Body of pancreas (tissue), 4 donors: ENCODE measurements around the gene ADAMTS2.

Experiments used
- POLR2A ChIP-seq, 3 donors: fragments of 450-650 bp; IDR thresholded peaks; one replicate each; pipeline ENCODE4 v1.6.1; 2016; ENCODE audit warnings: antibody characterized with exemption in 3 of 3, mild to moderate bottlenecking in 2 of 3
- TF ChIP-seq, protein P1 (sequence below), 7 experiments: fragments of 450-650 bp in 4 of 7; fragments of 200-600 bp in 3 of 7; sonication (generic) in 3 of 7; IDR thresholded peaks; one replicate each; pipeline ENCODE4 v1.5.1; 2016 to 2019; ENCODE audit warnings: antibody characterized with exemption in 7 of 7

GRCh38 chr5:179237770-179238627 is 107.3 kb downstream of the ADAMTS2 start:
- TF ChIP-seq, protein P1, sequence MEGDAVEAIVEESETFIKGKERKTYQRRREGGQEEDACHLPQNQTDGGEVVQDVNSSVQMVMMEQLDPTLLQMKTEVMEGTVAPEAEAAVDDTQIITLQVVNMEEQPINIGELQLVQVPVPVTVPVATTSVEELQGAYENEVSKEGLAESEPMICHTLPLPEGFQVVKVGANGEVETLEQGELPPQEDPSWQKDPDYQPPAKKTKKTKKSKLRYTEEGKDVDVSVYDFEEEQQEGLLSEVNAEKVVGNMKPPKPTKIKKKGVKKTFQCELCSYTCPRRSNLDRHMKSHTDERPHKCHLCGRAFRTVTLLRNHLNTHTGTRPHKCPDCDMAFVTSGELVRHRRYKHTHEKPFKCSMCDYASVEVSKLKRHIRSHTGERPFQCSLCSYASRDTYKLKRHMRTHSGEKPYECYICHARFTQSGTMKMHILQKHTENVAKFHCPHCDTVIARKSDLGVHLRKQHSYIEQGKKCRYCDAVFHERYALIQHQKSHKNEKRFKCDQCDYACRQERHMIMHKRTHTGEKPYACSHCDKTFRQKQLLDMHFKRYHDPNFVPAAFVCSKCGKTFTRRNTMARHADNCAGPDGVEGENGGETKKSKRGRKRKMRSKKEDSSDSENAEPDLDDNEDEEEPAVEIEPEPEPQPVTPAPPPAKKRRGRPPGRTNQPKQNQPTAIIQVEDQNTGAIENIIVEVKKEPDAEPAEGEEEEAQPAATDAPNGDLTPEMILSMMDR (IDR thresholded peaks at IDR 0.05) = no peak
- no peak for TF ChIP-seq POLR2A (IDR thresholded peaks at IDR 0.05)
